Panc1 (cell line): ENCODE results near the gene SGF29. TPM values are rescaled to one million over a fixed set of nuclear protein-coding genes. Genes with fewer than 3 reads are reported as not detected.
"Not testable (repeated sequence)": the region's sequence is repeated elsewhere in the genome, so short reads cannot be mapped to it uniquely, and the experiment has no call there.

Experiments
- ATAC-seq: fragments of 200-7000 bp; cut with Tn5 transposase; 2 replicates; pipeline ENCODE4 v1.9.1; 2020; ENCODE audit warnings: mild to moderate bottlenecking, moderate library complexity
- BruUV-seq: library from RNA; stranded (reverse); fragments of 400-500 nt; replicated peaks from 2 replicates; lab custom pipeline; 2021; lab: Mats Ljungman, UMichigan
- CTCF ChIA-PET: fragments of 300-600 bp; sonication (Branson Sonifier 250); formaldehyde crosslinking; loops from one replicate; lab custom pipeline; 2022; ENCODE audit warnings: antibody characterized with exemption; lab: Charles Lee
- POLR2A ChIA-PET: fragments of 300-600 bp; sonication (Branson Sonifier 250); formaldehyde crosslinking; loops from one replicate; lab custom pipeline; 2022; ENCODE audit warnings: antibody characterized with exemption; lab: Charles Lee
- DNase-seq: peaks from one replicate; pipeline ENCODE4 v3.0.0-alpha.2; 2010; ENCODE audit warnings: low read depth, low spot score
- H3K27ac ChIP-seq: 2 replicates; pipeline ENCODE4 v1.5.1; 2011; ENCODE audit warnings: mild to moderate bottlenecking, low read length, inconsistent platforms
- H3K27me3 ChIP-seq: fragments of 200-500 bp; sonication (Bioruptor generic); 2 replicates; pipeline ENCODE4 v1.6.0; 2014; ENCODE audit warnings: low read length, inconsistent platforms; ENCODE audit not compliant: control insufficient read depth, insufficient read depth
- H3K36me3 ChIP-seq: fragments of 200-500 bp; sonication (Bioruptor generic); 2 replicates; pipeline ENCODE4 v1.5.1; 2014; ENCODE audit warnings: inconsistent platforms, mild to moderate bottlenecking, low read length, moderate library complexity; ENCODE audit not compliant: control insufficient read depth, insufficient read depth
- H3K4me1 ChIP-seq: 2 replicates; pipeline ENCODE4 v1.5.1; 2011; ENCODE audit warnings: inconsistent platforms, mild to moderate bottlenecking, low read length, moderate library complexity; ENCODE audit not compliant: control insufficient read depth, insufficient read depth
- H3K4me3 ChIP-seq, 2 experiments: 2 replicates each; pipeline ENCODE4 v1.5.1; 2011 to 2012; ENCODE audit warnings: low read depth in 2 of 2, low read length in 2 of 2, mild to moderate bottlenecking in 2 of 2, inconsistent platforms in 1 of 2, moderate library complexity in 1 of 2
- H3K9me3 ChIP-seq: fragments of 200-500 bp; sonication (Bioruptor generic); 2 replicates; pipeline ENCODE4 v1.5.1; 2014; ENCODE audit warnings: low read depth, mild to moderate bottlenecking, inconsistent platforms, low read length, moderate library complexity; ENCODE audit not compliant: control insufficient read depth, insufficient read depth
- CTCF ChIP-seq: fragments of 450-650 bp; IDR thresholded peaks from 2 replicates; pipeline ENCODE4 v1.5.1; 2017; ENCODE audit warnings: mild to moderate bottlenecking
- POLR2AphosphoS5 ChIP-seq: IDR thresholded peaks from 2 replicates; pipeline ENCODE4 v1.6.1; 2012; ENCODE audit warnings: mild to moderate bottlenecking, low read depth, low read length, moderate library complexity
- SIN3A ChIP-seq: IDR thresholded peaks from 2 replicates; pipeline ENCODE4 v1.6.1; 2012; ENCODE audit warnings: low read depth, mild to moderate bottlenecking, low read length, moderate library complexity, borderline replicate concordance; ENCODE audit not compliant: insufficient read depth
- TCF7L2 ChIP-seq: IDR thresholded peaks from 2 replicates; pipeline ENCODE4 v1.6.1; 2011; ENCODE audit warnings: mild to moderate bottlenecking, low read depth, low read length, inconsistent platforms
- in situ Hi-C: cut with HindIII; loops from 2 replicates; pipeline ENCODE4 v1.10.0; 2016; ENCODE audit warnings: low sequenced_read_pairs, low pct_unique_long_range_greater_than_20kb
- intact Hi-C: fragments of 100-400 bp; cut with micrococcal nuclease; formaldehyde crosslinking; loops from one replicate; pipeline ENCODE4 v1.10.0; 2022; ENCODE audit not compliant: unreplicated experiment
- total RNA-seq: library from RNA; stranded (reverse); gene quantifications from one replicate; pipeline ENCODE4 v1.2.1, GENCODE V29; 2021; ENCODE audit not compliant: unreplicated experiment
- TF ChIP-seq, protein P1 (sequence below), 2 experiments: IDR thresholded peaks; 2 replicates each; pipeline ENCODE4 v1.6.1; 2011 to 2012; ENCODE audit warnings: low read depth in 2 of 2, control low read depth in 1 of 2, low read length in 1 of 2, mild to moderate bottlenecking in 1 of 2, moderate library complexity in 1 of 2; ENCODE audit not compliant: insufficient read depth in 1 of 2

Gene SGF29
- total RNA-seq, 1 experiment from 2014 or later, result 29.5 TPM

- H3K36me3 ChIP-seq, result no peaks in the 10 kb centered on the region
- H3K27ac ChIP-seq, result no peak overlapping the region
- DNase-seq (no peak), ATAC-seq (peak; percentile 96)
- in situ Hi-C loops, result no loop called here
- no TSS peak for BruUV-seq
- H3K4me3 ChIP-seq, result peak overlapping the region; percentile 33 to 48
- H3K4me1 ChIP-seq, result no peaks in the 10 kb centered on the region; the same call in 1 of the 2 replicates
- TF ChIP-seq POLR2AphosphoS5, result no peak
- TF ChIP-seq, protein P1, sequence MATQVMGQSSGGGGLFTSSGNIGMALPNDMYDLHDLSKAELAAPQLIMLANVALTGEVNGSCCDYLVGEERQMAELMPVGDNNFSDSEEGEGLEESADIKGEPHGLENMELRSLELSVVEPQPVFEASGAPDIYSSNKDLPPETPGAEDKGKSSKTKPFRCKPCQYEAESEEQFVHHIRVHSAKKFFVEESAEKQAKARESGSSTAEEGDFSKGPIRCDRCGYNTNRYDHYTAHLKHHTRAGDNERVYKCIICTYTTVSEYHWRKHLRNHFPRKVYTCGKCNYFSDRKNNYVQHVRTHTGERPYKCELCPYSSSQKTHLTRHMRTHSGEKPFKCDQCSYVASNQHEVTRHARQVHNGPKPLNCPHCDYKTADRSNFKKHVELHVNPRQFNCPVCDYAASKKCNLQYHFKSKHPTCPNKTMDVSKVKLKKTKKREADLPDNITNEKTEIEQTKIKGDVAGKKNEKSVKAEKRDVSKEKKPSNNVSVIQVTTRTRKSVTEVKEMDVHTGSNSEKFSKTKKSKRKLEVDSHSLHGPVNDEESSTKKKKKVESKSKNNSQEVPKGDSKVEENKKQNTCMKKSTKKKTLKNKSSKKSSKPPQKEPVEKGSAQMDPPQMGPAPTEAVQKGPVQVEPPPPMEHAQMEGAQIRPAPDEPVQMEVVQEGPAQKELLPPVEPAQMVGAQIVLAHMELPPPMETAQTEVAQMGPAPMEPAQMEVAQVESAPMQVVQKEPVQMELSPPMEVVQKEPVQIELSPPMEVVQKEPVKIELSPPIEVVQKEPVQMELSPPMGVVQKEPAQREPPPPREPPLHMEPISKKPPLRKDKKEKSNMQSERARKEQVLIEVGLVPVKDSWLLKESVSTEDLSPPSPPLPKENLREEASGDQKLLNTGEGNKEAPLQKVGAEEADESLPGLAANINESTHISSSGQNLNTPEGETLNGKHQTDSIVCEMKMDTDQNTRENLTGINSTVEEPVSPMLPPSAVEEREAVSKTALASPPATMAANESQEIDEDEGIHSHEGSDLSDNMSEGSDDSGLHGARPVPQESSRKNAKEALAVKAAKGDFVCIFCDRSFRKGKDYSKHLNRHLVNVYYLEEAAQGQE (IDR thresholded peaks at IDR 0.05; ENCODE audit: insufficient read depth in 1 of 2, low read depth in 2 of 2, low read length in 1 of 2), result no peak
- no peak for TF ChIP-seq CTCF
- TF ChIP-seq SIN3A, result no peak
- no peak for TF ChIP-seq TCF7L2
- CTCF ChIA-PET, result no interaction called here
- intact Hi-C loops, result no loop called here
- H3K27me3 ChIP-seq, result no peaks in the 10 kb centered on the region
- POLR2A ChIA-PET, result no interaction called here
- no peaks in the 10 kb centered on the region for H3K9me3 ChIP-seq
Observed at GRCh38 chr16:28623172-28623711, 69.5 kb downstream of the SGF29 start.

DNA sequence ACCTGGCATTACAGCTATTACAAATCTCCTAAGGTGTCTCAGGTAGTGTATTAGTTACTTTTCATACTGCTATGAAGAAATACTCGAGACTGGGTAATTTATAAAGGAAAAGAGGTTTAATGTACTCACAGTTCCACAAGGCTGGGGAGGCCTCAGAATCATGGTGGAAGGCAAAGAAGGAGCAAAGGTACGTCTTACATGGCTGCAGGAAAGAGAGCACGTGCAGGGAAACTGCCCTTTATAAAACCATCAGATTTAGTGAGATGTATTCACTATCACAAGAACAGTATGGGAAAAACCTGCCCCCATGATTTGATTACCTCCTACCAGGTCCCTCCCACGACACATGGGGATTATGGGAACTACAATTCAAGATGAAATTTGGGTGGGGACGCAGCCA is 77.2 kb downstream of the SGF29 start:
- CTCF ChIA-PET, H3K4me1 ChIP-seq, ATAC-seq, BruUV-seq, POLR2A ChIA-PET, H3K4me3 ChIP-seq, H3K27me3 ChIP-seq, H3K9me3 ChIP-seq, H3K36me3 ChIP-seq, DNase-seq, in situ Hi-C loops, intact Hi-C loops, H3K27ac ChIP-seq: not testable (repeated sequence)

DNA sequence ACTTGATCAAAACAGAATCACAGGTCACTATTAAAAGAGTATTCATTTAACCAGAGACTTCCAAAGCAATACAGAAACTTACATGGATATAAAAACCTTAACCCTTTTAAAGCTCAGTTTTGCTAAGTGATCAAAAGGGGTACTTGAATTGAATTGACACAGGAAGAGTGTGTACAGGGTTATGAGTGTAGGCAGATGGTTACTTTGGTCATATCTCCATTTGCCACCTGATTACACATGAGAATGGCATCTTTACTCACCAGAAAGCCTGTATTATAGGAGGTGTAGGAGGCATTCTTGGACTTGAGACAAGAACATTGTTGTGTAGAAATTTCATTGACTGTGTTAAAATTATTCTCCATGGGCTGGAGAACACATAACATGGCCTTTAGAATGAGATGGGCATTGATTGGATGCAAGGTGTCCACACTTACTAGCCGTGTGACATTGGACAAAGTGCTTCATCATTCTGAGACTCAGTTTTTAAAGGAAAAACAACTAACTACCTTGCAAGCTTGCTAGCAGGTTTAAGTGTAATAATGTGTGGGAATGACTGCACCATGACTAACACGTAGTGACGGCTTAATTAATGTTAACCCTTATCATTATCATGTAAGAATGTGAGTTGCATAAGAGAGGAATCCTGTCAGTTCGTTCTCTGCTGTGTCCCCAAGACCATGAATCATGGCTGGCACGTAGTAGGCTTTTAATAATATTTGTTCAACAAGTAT is 82.5 kb downstream of the SGF29 start:
- DNase-seq, result peak; percentile 78
- H3K4me3 ChIP-seq, BruUV-seq, intact Hi-C loops, in situ Hi-C loops, H3K27me3 ChIP-seq, H3K36me3 ChIP-seq, ATAC-seq, CTCF ChIA-PET, H3K9me3 ChIP-seq, POLR2A ChIA-PET, H3K4me1 ChIP-seq: not testable (repeated sequence)
- H3K27ac ChIP-seq, result peak overlapping the region; percentile 29; the same call in 1 of the 2 replicates

- POLR2A ChIA-PET, DNase-seq, H3K4me1 ChIP-seq, H3K27ac ChIP-seq, intact Hi-C loops, H3K27me3 ChIP-seq, CTCF ChIA-PET, in situ Hi-C loops, BruUV-seq, H3K9me3 ChIP-seq, H3K4me3 ChIP-seq, ATAC-seq, H3K36me3 ChIP-seq: not testable (repeated sequence)
Observed at GRCh38 chr16:28637765-28638164, 84.0 kb downstream of the SGF29 start, which contains the start of gene NPIPB8. Gene NPIPB8 (plus strand): TSS chr16:28638065. CDS start chr16:28638361, 296 bp downstream.

- intact Hi-C loops, ATAC-seq, DNase-seq, H3K4me1 ChIP-seq, H3K27ac ChIP-seq, CTCF ChIA-PET, H3K27me3 ChIP-seq, H3K4me3 ChIP-seq, H3K36me3 ChIP-seq, in situ Hi-C loops, BruUV-seq, POLR2A ChIA-PET, H3K9me3 ChIP-seq: not testable (repeated sequence)
Observed at GRCh38 chr16:28638359-28638758, 84.6 kb downstream of the SGF29 start.
